Breast epithelium (tissue), 3 donors: ENCODE measurements around the gene PTGFRN.

Source experiments
- CTCF ChIP-seq, 3 donors: fragments of 450-650 bp; IDR thresholded peaks; one replicate each; pipeline ENCODE4 v1.5.1; 2016 to 2017; ENCODE audit warnings: antibody characterized with exemption in 3 of 3, mild to moderate bottlenecking in 3 of 3, moderate library complexity in 3 of 3
- POLR2A ChIP-seq: fragments of 450-650 bp; IDR thresholded peaks from one replicate; pipeline ENCODE4 v1.6.1; 2016; ENCODE audit warnings: antibody characterized with exemption, mild to moderate bottlenecking, moderate library complexity
- POLR2AphosphoS5 ChIP-seq, 3 donors: sonication (generic); formaldehyde crosslinking; IDR thresholded peaks; one replicate each; pipeline ENCODE4 v1.6.1; 2017; ENCODE audit warnings: antibody characterized with exemption in 3 of 3

GRCh38 chr1:116868385-116868784, 41.3 kb upstream of the PTGFRN start:
- TF ChIP-seq CTCF (IDR thresholded peaks at IDR 0.05), result no peak
- no peak for TF ChIP-seq POLR2A
- TF ChIP-seq POLR2AphosphoS5 (IDR thresholded peaks at IDR 0.05), result no peak
